Activated CD4-positive, CD25-positive, alpha-beta regulatory T cell (primary cell): ENCODE data around the gene CORO1C.
"Not testable (repeated sequence)": the region's sequence is repeated elsewhere in the genome, so short reads cannot be mapped to it uniquely, and the experiment has no call there.

Source experiments
- DNase-seq, 4 experiments: peaks; one replicate each; lab custom pipeline; 2025; lab: John Stamatoyannopoulos, UW

The CORO1C gene

GRCh38 chr12:108633534-108634248 lies 97.6 kb downstream of the CORO1C start, which contains the start of gene SELPLG:
Gene SELPLG, minus strand, starts transcription at chr12:108633894. Its CDS starts 9,587 bp downstream, at chr12:108624307.
- peak; percentile 42 to 77 (median 64) for DNase-seq

DNA sequence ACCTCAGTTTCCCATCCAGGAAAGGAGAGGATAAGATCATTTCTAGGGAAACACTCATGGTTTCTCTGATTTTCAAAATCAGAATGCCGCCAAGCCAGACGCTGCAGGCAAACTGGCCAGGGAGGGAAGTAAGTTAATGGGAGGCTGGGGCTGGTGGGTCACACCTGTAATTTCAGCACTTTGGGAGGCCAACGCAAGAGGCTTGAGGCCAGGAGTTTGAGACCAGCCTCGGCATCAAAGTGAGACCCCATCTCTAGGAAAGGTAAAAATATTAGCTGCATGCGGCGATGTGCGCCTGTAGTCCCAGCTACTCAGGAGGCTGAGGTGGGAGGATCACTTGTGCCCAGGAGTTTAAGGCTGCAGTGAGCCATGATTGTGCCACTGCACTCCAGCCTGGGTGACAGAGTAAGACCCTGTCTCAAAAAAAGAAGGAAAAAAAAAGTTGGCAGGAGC lies 98.2 kb downstream of the CORO1C start:
- no peak for DNase-seq

DNA sequence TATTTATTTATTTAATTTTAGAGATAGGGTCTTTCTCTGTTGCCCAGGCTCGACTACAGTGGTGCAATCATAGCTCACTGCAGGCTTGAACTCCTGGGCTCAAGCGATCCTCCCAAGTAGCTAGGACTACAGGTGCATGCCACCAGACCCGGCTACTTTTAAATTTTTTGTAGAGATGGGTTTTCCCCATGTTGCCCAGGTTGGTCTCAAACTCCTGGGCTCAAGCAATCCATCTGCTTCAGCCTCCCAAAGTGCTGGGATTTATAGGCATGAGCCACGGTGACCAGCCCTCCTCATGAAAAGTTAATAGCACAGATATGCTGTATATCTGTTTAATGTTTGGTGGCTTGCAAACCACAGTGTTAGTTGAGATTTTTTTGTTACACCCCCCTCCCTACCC lies 100.1 kb downstream of the CORO1C start:
- DNase-seq: not testable (repeated sequence)

- no peak for DNase-seq
These were observed 100.7 kb downstream of the CORO1C start for GRCh38 chr12:108630481-108631207.

- DNase-seq: peak in 1 of 4 experiments; percentile 40
These were observed 101.4 kb downstream of the CORO1C start for GRCh38 chr12:108629824-108630476.

GRCh38 chr12:108629151-108629550 lies 102.2 kb downstream of the CORO1C start:
- no peak for DNase-seq

DNA sequence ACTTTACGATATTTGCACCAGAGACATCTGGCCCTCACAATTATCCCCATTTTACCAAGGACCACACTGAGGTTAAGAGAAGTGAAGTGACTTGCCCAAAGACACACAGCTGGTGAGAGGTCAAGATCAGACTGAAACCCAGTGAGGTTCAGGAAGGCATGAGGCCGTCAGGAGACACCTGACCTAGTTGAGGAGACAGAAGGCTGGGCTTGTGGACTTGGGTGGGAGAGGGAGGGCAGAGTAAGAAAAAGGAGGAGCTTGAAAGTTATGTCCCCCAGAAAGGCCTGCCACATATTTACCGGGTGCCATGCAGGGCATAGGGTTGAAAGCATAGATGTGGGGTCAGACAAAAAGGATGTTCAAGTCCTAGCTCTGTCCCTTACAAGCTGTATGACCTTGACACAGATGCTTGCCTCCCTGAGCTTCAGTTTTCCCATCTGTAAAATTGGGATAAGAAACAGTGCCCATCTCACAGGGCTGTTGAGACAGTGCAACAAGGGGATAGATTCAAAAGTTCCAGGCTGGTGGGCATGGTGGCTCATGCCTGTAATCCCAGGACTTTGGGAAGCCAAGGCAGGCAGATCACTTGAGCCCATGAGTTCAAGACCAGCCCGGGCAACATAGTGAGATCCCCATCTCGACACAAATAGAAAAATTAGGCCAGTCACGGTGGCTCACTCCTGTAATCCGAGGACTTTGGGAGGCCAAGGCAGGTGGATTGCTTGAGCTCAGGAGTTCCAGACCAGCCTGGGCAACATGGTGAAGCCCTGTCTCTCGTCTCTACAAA lies 104.0 kb downstream of the CORO1C start:
- DNase-seq: no peak

- DNase-seq: no peak
These were observed 106.1 kb downstream of the CORO1C start for GRCh38 chr12:108625228-108625627.

- no peak for DNase-seq
These were observed 107.7 kb downstream of the CORO1C start for GRCh38 chr12:108623577-108623976.

DNA sequence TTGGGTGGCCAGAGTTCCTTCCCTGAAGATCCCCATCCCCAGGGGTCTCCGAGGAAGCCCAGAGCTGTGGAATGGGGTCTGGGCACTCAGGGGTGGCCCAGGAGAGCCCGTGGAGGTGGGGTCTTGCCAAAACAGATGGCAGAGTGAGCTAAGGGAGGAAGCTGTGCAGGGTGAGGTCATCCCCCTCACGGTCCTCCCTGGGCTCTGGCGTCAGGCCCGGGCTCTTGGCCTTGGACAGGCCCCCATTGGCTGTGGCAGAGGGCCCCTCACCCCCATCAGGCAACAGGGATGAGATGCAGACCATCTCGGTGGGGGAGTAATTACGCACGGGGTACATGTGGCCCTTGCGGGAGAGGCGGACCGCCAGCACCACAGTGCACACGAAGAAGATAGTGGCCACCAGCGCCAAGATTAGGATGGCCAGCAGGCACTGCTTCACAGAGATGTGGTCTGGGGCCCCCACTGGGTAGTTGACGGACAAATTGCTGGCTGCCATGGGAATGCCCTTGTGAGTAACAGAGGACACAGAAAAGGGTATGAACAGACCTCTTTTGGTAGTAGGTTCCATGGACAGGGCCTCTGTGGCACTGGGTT lies 108.3 kb downstream of the CORO1C start:
- no peak for DNase-seq

- no peak for DNase-seq
These were observed 108.9 kb downstream of the CORO1C start for GRCh38 chr12:108622421-108622820.

- DNase-seq: no peak
These were observed 110.2 kb downstream of the CORO1C start for GRCh38 chr12:108621161-108621560.

DNA sequence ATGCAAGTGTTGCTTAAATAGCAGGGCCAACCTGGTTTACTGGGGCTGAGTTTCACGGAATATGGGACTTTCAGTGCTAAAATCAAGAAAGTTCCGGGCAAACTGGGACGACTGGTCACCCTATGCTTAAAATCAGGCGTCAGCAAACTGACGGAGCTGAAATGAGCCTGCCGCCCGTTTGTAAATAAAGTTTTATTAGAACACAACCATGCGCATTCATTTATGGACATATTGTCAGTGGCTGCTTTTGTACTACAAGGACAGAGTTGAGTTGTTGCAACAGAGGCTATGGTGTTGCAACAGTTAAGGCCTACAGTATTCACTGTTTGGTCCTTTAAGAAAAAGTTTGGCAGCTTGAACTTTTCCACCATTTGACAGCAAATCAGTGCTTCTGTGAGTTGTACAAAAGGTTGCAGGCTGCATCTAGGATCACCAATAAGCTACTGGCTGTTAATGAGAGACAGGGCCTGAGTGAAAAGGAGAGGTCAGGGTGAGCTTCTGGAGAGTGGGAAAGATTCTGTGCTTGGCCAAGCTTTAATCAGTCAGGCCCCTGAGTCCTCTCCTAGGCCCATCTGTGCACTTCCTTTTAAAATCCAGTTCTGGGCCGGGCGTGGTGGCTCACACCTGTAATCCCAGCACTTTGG lies 111.0 kb downstream of the CORO1C start:
- DNase-seq: no peak

- DNase-seq: no peak
These were observed 111.8 kb downstream of the CORO1C start for GRCh38 chr12:108619369-108620160.

DNA sequence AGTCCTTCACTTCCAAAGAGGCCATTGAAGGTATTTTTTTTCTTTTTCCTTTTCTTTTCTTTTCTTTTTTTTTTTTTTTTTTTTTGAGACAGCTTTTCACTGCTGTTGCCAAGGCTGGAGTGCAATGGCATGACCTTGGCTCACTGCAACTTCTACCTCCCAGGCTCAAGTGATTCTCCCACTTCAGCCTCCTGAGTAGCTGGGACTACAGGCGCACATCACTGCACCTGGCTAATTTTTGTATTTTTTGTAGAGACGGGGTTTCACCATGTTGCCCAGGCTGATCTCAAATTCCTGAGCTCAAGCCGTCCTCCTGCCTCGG lies 112.4 kb downstream of the CORO1C start:
- not testable (repeated sequence) for DNase-seq

GRCh38 chr12:108618079-108618952 lies 113.0 kb downstream of the CORO1C start:
- DNase-seq: peak; percentile 56 to 67 (median 59)

GRCh38 chr12:108616941-108617858 lies 114.1 kb downstream of the CORO1C start:
- DNase-seq: peak; percentile 16 to 61 (median 45)

DNA sequence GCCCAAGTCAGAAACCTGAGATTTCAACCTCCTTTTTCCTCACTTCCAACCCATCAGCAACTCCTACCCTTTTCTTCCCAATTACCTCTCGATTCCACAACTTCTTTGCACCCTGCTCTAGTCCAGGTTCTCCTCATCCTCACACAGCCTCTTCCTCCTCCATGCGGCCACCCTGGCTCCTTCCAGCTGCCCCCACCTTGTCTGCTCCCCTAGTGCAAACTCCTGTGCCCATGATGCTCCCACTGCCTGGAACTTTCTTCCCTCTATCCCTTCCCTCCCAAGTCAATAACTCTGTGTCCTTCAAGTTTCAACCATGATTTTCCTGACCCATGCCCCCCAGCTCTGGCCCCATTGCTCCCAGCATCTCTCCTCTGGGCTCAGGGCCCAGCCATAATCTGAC lies 115.0 kb downstream of the CORO1C start:
- DNase-seq: no peak
